ENCODE data around the gene RABEP2. TPM values are rescaled to one million over a fixed set of nuclear protein-coding genes. Genes with fewer than 3 reads are reported as not detected.

Gene RABEP2, protein sequence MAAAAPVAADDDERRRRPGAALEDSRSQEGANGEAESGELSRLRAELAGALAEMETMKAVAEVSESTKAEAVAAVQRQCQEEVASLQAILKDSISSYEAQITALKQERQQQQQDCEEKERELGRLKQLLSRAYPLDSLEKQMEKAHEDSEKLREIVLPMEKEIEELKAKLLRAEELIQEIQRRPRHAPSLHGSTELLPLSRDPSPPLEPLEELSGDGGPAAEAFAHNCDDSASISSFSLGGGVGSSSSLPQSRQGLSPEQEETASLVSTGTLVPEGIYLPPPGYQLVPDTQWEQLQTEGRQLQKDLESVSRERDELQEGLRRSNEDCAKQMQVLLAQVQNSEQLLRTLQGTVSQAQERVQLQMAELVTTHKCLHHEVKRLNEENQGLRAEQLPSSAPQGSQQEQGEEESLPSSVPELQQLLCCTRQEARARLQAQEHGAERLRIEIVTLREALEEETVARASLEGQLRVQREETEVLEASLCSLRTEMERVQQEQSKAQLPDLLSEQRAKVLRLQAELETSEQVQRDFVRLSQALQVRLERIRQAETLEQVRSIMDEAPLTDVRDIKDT
- total RNA-seq (2014; rRNA removed; shearing (Covaris generic)) (25.2 and 27.2 TPM in 2 replicates), polyA plus RNA-seq (2016; fragmentation: Nextera tagmentation; extraction: Ambion mirVana) (11.8 and 13.0 TPM in 2 replicates)
- long read RNA-seq, partial matches to known transcripts = 0 of 5 reads
- long read RNA-seq, other reads (novel, unspliced or antisense) = 5 of 5 reads

DNA sequence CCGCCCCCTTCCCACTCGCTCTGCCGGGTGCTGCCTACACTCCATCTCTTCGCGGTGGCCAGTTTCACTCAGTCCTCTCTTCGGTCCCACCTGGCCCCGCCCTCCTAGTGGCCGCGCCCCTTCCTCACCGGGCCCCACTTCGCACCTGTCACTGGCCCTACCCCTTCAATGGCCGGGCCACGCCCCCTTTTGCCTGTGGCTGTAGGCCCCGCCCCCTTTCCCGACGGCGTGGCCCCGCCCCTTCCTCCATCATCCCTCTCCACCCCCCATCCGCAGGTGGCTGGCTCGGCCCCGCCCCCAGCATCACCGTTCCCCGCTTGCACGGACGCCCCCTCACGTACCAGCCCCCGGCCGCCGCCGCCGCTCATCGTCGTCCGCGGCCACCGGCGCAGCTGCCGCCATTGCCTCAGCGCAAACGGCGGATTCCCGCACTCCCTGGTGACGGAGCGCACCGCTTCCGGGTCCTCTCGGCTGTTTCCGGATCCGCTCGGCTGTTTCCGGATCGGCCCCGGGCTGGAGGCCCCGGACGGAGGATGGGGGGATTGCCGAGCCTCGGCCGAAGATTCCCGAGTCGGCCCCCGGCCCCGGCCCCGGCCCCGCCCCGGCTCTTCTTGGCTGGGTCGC is at the start of gene RABEP2:
TSS of gene RABEP2 (minus strand) at position 477 of the 624 bp plus-strand sequence. CDS start at position 402, 75 bp downstream.
- Mint-ChIP-seq H3K36me3 (ENCODE audit: low read depth) (peaks cover 5% of the 10 kb centered on the region; the same call in 2 of the 3 replicates), H3K4me3 (peak within 1 kb of the TSS; percentile 95)

More for the DNA sequence above, at the start of gene RABEP2:
- Histone ChIP-seq H3K27ac (ENCODE audit: low read depth) (peak within 1 kb of the TSS; percentile 99), H3K27me3 (ENCODE audit: insufficient read depth) (no peaks in the 10 kb centered on the region), H3K36me3 (ENCODE audit: insufficient read depth) (no peaks in the 10 kb centered on the region), H3K79me2 (replicated peaks; ENCODE audit: insufficient read depth) (0 out of 2 replicates have a peak, but pooled peaks cover 4% of the 10 kb centered on the region), H3K4me3 (peak within 1 kb of the TSS; percentile 98), H3K4me2 (peak within 1 kb of the TSS; percentile 97), H4K20me1 (replicated peaks; ENCODE audit: insufficient read depth) (no peaks in the 10 kb centered on the region; the same call in 1 of the 2 replicates), H3K9me2 (ENCODE audit: insufficient read depth) (no peaks in the 10 kb centered on the region), H3F3A (replicated peaks; ENCODE audit: low read depth) (peaks cover 20% of the 10 kb centered on the region), H2AFZ (peak within 1 kb of the TSS; percentile 96), H3K4me1 (ENCODE audit: insufficient read depth) (peaks cover 10% of the 10 kb centered on the region)
- peaks cover 11% of the 10 kb centered on the region for H3K4me1 Mint-ChIP-seq
- peak within 1 kb of the TSS; percentile 99 for H3K27ac Mint-ChIP-seq
- H3K9me3 Mint-ChIP-seq = no peaks in the 10 kb centered on the region; the same call in 1 of the 3 replicates
- TF ChIP-seq, protein P1, sequence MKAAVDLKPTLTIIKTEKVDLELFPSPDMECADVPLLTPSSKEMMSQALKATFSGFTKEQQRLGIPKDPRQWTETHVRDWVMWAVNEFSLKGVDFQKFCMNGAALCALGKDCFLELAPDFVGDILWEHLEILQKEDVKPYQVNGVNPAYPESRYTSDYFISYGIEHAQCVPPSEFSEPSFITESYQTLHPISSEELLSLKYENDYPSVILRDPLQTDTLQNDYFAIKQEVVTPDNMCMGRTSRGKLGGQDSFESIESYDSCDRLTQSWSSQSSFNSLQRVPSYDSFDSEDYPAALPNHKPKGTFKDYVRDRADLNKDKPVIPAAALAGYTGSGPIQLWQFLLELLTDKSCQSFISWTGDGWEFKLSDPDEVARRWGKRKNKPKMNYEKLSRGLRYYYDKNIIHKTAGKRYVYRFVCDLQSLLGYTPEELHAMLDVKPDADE (IDR thresholded peaks at IDR 0.05) = no peak
- TF ChIP-seq EZH2 (IDR thresholded peaks at IDR 0.05; ENCODE audit: low read depth, unreplicated experiment) (no peak), CREB1 (CRISPR knock-in tag; IDR thresholded peaks at IDR 0.05; ENCODE audit: low read depth) (peak; percentile 55; the same call in 1 of the 2 replicates), NANOG (IDR thresholded peaks at IDR 0.05; ENCODE audit: borderline replicate concordance) (no peak)
- TF ChIP-seq, protein P2, sequence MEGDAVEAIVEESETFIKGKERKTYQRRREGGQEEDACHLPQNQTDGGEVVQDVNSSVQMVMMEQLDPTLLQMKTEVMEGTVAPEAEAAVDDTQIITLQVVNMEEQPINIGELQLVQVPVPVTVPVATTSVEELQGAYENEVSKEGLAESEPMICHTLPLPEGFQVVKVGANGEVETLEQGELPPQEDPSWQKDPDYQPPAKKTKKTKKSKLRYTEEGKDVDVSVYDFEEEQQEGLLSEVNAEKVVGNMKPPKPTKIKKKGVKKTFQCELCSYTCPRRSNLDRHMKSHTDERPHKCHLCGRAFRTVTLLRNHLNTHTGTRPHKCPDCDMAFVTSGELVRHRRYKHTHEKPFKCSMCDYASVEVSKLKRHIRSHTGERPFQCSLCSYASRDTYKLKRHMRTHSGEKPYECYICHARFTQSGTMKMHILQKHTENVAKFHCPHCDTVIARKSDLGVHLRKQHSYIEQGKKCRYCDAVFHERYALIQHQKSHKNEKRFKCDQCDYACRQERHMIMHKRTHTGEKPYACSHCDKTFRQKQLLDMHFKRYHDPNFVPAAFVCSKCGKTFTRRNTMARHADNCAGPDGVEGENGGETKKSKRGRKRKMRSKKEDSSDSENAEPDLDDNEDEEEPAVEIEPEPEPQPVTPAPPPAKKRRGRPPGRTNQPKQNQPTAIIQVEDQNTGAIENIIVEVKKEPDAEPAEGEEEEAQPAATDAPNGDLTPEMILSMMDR (conservative IDR thresholded peaks at IDR 0.05; ENCODE audit: low read depth in 2 of 2) = no peak; a peak in 1 of 4 replicates
- TF ChIP-seq, protein P3, sequence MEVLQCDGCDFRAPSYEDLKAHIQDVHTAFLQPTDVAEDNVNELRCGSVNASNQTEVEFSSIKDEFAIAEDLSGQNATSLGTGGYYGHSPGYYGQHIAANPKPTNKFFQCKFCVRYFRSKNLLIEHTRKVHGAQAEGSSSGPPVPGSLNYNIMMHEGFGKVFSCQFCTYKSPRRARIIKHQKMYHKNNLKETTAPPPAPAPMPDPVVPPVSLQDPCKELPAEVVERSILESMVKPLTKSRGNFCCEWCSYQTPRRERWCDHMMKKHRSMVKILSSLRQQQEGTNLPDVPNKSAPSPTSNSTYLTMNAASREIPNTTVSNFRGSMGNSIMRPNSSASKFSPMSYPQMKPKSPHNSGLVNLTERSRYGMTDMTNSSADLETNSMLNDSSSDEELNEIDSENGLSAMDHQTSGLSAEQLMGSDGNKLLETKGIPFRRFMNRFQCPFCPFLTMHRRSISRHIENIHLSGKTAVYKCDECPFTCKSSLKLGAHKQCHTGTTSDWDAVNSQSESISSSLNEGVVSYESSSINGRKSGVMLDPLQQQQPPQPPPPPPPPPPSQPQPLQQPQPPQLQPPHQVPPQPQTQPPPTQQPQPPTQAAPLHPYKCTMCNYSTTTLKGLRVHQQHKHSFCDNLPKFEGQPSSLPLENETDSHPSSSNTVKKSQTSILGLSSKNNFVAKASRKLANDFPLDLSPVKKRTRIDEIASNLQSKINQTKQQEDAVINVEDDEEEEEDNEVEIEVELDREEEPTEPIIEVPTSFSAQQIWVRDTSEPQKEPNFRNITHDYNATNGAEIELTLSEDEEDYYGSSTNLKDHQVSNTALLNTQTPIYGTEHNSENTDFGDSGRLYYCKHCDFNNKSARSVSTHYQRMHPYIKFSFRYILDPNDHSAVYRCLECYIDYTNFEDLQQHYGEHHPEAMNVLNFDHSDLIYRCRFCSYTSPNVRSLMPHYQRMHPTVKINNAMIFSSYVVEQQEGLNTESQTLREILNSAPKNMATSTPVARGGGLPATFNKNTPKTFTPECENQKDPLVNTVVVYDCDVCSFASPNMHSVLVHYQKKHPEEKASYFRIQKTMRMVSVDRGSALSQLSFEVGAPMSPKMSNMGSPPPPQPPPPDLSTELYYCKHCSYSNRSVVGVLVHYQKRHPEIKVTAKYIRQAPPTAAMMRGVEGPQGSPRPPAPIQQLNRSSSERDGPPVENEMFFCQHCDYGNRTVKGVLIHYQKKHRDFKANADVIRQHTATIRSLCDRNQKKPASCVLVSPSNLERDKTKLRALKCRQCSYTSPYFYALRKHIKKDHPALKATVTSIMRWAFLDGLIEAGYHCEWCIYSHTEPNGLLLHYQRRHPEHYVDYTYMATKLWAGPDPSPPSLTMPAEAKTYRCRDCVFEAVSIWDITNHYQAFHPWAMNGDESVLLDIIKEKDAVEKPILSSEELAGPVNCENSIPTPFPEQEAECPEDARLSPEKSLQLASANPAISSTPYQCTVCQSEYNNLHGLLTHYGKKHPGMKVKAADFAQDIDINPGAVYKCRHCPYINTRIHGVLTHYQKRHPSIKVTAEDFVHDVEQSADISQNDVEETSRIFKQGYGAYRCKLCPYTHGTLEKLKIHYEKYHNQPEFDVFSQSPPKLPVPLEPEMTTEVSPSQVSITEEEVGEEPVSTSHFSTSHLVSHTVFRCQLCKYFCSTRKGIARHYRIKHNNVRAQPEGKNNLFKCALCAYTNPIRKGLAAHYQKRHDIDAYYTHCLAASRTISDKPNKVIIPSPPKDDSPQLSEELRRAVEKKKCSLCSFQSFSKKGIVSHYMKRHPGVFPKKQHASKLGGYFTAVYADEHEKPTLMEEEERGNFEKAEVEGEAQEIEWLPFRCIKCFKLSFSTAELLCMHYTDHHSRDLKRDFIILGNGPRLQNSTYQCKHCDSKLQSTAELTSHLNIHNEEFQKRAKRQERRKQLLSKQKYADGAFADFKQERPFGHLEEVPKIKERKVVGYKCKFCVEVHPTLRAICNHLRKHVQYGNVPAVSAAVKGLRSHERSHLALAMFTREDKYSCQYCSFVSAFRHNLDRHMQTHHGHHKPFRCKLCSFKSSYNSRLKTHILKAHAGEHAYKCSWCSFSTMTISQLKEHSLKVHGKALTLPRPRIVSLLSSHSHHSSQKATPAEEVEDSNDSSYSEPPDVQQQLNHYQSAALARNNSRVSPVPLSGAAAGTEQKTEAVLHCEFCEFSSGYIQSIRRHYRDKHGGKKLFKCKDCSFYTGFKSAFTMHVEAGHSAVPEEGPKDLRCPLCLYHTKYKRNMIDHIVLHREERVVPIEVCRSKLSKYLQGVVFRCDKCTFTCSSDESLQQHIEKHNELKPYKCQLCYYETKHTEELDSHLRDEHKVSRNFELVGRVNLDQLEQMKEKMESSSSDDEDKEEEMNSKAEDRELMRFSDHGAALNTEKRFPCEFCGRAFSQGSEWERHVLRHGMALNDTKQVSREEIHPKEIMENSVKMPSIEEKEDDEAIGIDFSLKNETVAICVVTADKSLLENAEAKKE (CRISPR knock-in tag; IDR thresholded peaks at IDR 0.05) = no peak
- peak; percentile 99 for DNase-seq (ENCODE audit: low spot score)
- peaks cover 14% of the 10 kb centered on the region for H3K27me3 Mint-ChIP-seq (ENCODE audit: insufficient read depth, low read depth, poor library complexity)
- peak; percentile 80 for ATAC-seq
